ENCODE results near the gene ZNF599.

The ZNF599 gene

DNA sequence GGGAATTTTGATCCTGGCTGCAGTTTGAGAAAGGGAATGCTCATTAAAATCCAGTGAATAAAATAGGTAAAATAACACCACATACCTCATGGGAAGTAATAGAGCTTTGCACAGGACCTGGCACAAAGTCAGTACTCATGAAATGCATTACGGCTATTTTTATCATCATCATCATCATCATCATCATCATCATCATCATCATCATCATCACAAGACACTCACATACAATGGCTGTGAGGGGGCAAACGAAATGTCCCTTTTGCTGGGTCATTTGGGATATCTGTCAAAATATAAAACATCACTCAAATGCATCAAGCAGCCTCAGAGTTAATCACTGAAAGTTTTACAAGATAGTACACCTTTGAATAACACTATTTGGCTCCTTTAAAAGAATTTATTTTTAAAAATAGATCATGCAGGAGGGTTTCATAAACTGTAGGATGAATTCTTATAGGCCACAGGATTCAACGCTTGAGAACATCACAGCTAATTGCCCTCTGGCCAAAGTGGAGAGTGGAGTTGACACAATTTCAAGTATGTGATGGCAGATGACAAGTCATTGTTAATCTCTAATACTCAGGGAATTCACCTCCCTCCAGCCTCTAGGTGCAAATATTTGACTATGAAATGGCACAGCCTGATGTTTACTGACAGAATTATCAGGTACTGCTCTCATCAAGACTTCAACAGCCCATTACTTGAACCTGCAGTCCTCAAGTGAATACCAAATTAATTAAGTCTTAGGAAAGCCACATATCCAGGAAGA, 14.2 kb upstream of the ZNF599 start:
- Histone ChIP-seq H3K9me2 (replicated peaks; ENCODE audit: low read depth, low read length) (no peaks in the 10 kb centered on the region), H3K79me2 (ENCODE audit: insufficient read depth, low read length) (no peaks in the 10 kb centered on the region), H3K4me3 (ENCODE audit: low read length, poor library complexity, severe bottlenecking) (no peak overlapping the region), H3F3A (ENCODE audit: low read depth) (no peaks in the 10 kb centered on the region), H3K4me1 (ENCODE audit: insufficient read depth, low read length, poor library complexity, severe bottlenecking) (no peaks in the 10 kb centered on the region), H3K9me3 (ENCODE audit: insufficient read depth, low read depth, low read length) (no peaks in the 10 kb centered on the region), H3K36me3 (ENCODE audit: insufficient read depth, low read length) (no peaks in the 10 kb centered on the region), H3K27me3 (ENCODE audit: insufficient read depth, low read length, poor library complexity, severe bottlenecking) (peaks cover 22% of the 10 kb centered on the region), H3K4me2 (ENCODE audit: low read depth, low read length, poor library complexity, severe bottlenecking) (no peak overlapping the region), H3K9ac (ENCODE audit: low read depth, low read length, poor library complexity, severe bottlenecking) (no peak overlapping the region), H2AFZ (ENCODE audit: low read length) (no peak overlapping the region), H4K20me1 (ENCODE audit: insufficient read depth, low read length, poor library complexity, severe bottlenecking) (no peaks in the 10 kb centered on the region)
- no peak for TF ChIP-seq EZH2phosphoT487 (IDR thresholded peaks at IDR 0.05; ENCODE audit: borderline replicate concordance)
- TF ChIP-seq, protein P1, sequence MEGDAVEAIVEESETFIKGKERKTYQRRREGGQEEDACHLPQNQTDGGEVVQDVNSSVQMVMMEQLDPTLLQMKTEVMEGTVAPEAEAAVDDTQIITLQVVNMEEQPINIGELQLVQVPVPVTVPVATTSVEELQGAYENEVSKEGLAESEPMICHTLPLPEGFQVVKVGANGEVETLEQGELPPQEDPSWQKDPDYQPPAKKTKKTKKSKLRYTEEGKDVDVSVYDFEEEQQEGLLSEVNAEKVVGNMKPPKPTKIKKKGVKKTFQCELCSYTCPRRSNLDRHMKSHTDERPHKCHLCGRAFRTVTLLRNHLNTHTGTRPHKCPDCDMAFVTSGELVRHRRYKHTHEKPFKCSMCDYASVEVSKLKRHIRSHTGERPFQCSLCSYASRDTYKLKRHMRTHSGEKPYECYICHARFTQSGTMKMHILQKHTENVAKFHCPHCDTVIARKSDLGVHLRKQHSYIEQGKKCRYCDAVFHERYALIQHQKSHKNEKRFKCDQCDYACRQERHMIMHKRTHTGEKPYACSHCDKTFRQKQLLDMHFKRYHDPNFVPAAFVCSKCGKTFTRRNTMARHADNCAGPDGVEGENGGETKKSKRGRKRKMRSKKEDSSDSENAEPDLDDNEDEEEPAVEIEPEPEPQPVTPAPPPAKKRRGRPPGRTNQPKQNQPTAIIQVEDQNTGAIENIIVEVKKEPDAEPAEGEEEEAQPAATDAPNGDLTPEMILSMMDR (conservative IDR thresholded peaks at IDR 0.05; ENCODE audit: low read length) = no peak

DNA sequence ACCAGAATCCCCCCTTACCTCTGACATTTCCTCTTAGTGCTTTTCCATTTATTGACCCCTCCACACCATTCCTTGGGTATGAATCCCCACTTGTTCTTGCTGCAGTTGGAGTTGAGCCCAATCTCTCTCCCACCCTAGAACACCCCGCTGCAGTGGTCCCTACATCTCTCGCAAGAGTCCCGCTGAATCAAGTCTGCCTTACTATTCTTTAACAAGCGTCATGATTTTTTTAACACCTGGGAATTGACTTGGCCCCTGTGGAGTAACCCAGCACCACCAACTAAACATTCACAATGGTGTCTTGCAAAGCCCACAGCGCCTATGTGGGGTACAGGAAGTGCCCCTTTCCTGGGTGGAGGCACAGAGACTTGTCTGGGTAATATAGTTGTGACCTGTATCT, 13.2 kb upstream of the ZNF599 start:
- Histone ChIP-seq H3K27me3 (ENCODE audit: insufficient read depth, low read length, poor library complexity, severe bottlenecking) (peaks cover 21% of the 10 kb centered on the region), H3K9me2 (replicated peaks; ENCODE audit: low read depth, low read length) (no peaks in the 10 kb centered on the region), H4K20me1 (ENCODE audit: insufficient read depth, low read length, poor library complexity, severe bottlenecking) (no peaks in the 10 kb centered on the region), H3K79me2 (ENCODE audit: insufficient read depth, low read length) (no peaks in the 10 kb centered on the region), H3K9ac (ENCODE audit: low read depth, low read length, poor library complexity, severe bottlenecking) (no peak overlapping the region), H3K4me1 (ENCODE audit: insufficient read depth, low read length, poor library complexity, severe bottlenecking) (no peaks in the 10 kb centered on the region), H2AFZ (ENCODE audit: low read length) (no peak overlapping the region), H3K4me3 (ENCODE audit: low read length, poor library complexity, severe bottlenecking) (no peak overlapping the region), H3K4me2 (ENCODE audit: low read depth, low read length, poor library complexity, severe bottlenecking) (no peak overlapping the region), H3K36me3 (ENCODE audit: insufficient read depth, low read length) (no peaks in the 10 kb centered on the region), H3F3A (ENCODE audit: low read depth) (no peaks in the 10 kb centered on the region), H3K9me3 (ENCODE audit: insufficient read depth, low read depth, low read length) (no peaks in the 10 kb centered on the region)
- TF ChIP-seq EZH2phosphoT487 (IDR thresholded peaks at IDR 0.05; ENCODE audit: borderline replicate concordance) = no peak
- TF ChIP-seq, protein P1 (conservative IDR thresholded peaks at IDR 0.05; ENCODE audit: low read length) = no peak

DNA sequence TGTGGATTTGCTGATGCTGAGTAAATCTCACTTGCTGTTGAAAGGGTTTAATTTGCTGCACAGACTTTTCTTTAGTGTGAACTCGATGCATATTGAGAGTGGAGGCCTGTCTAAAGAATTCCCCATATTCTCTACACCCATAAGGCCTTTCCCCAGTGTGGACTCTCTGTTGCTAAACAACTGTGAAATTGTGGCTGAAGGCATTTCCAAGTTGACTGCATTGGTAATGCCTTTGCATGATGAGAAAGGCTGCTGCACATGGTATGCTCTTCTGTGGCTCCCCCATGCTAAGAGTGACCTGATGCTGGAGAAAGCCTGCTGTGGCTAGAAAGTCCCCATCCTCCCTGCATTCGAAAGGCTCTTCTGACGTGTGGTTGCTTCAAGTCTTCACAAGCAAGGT, 6.6 kb upstream of the ZNF599 start:
- Histone ChIP-seq H3F3A (ENCODE audit: low read depth) (no peaks in the 10 kb centered on the region), H3K4me3 (ENCODE audit: low read length, poor library complexity, severe bottlenecking) (no peak overlapping the region), H2AFZ (ENCODE audit: low read length) (no peak overlapping the region), H3K36me3 (ENCODE audit: insufficient read depth, low read length) (no peaks in the 10 kb centered on the region), H3K4me1 (ENCODE audit: insufficient read depth, low read length, poor library complexity, severe bottlenecking) (no peaks in the 10 kb centered on the region), H3K9me2 (replicated peaks; ENCODE audit: low read depth, low read length) (no peaks in the 10 kb centered on the region), H3K9ac (ENCODE audit: low read depth, low read length, poor library complexity, severe bottlenecking) (no peak overlapping the region), H3K79me2 (ENCODE audit: insufficient read depth, low read length) (no peaks in the 10 kb centered on the region), H3K9me3 (ENCODE audit: insufficient read depth, low read depth, low read length) (no peaks in the 10 kb centered on the region), H3K27me3 (ENCODE audit: insufficient read depth, low read length, poor library complexity, severe bottlenecking) (no peaks in the 10 kb centered on the region), H4K20me1 (ENCODE audit: insufficient read depth, low read length, poor library complexity, severe bottlenecking) (no peaks in the 10 kb centered on the region), H3K4me2 (ENCODE audit: low read depth, low read length, poor library complexity, severe bottlenecking) (no peak overlapping the region)
- no peak for TF ChIP-seq EZH2phosphoT487 (IDR thresholded peaks at IDR 0.05; ENCODE audit: borderline replicate concordance)
- TF ChIP-seq, protein P1 (conservative IDR thresholded peaks at IDR 0.05; ENCODE audit: low read length) = no peak

Measured in Loucy (cell line).